ENCODE results near the gene AP1G2. TPM values are rescaled to one million over a fixed set of nuclear protein-coding genes. Genes with fewer than 3 reads are reported as not detected.
"Not testable (repeated sequence)": the region's sequence is repeated elsewhere in the genome, so short reads cannot be mapped to it uniquely, and the experiment has no call there.

Gene AP1G2
- total RNA-seq, 1 experiment from 2014 or later: not detected

GRCh38 chr14:23536906-23537305 is 30.7 kb downstream of the AP1G2 start:
- H3K27me3 ChIP-seq; H3K4me3 ChIP-seq; H3K36me3 ChIP-seq; DNase-seq; H3K27ac ChIP-seq; H3K4me1 ChIP-seq; H3K9me3 ChIP-seq (replicated peaks): not testable (repeated sequence)

- Histone ChIP-seq H3K4me3 (no peak overlapping the region), H3K36me3 (no peaks in the 10 kb centered on the region), H3K27me3 (peaks cover 3% of the 10 kb centered on the region; the same call in 1 of the 2 replicates), H3K27ac (no peak overlapping the region), H3K4me1 (peaks cover 5% of the 10 kb centered on the region; the same call in 1 of the 2 replicates), H3K9me3 (replicated peaks) (no peaks in the 10 kb centered on the region)
- no peak for DNase-seq
Measured at GRCh38 chr14:23536494-23536893, 31.1 kb downstream of the AP1G2 start.

GRCh38 chr14:23535943-23536342 is 31.6 kb downstream of the AP1G2 start:
- H3K27ac ChIP-seq: no peak overlapping the region
- no peaks in the 10 kb centered on the region for H3K9me3 ChIP-seq (replicated peaks)
- H3K4me1 ChIP-seq: peaks cover 6% of the 10 kb centered on the region
- H3K4me3 ChIP-seq: no peak overlapping the region
- H3K27me3 ChIP-seq: peaks cover 3% of the 10 kb centered on the region; the same call in 1 of the 2 replicates
- DNase-seq: no peak
- no peaks in the 10 kb centered on the region for H3K36me3 ChIP-seq

- H3K27ac ChIP-seq: no peak overlapping the region
- no peaks in the 10 kb centered on the region for H3K9me3 ChIP-seq (replicated peaks)
- no peaks in the 10 kb centered on the region for H3K36me3 ChIP-seq
- no peak overlapping the region for H3K4me3 ChIP-seq
- no peaks in the 10 kb centered on the region; the same call in 1 of the 2 replicates for H3K27me3 ChIP-seq
- DNase-seq: no peak
- peaks cover 18% of the 10 kb centered on the region for H3K4me1 ChIP-seq
Measured at GRCh38 chr14:23533652-23534435, 33.7 kb downstream of the AP1G2 start.

- Histone ChIP-seq H3K36me3 (no peaks in the 10 kb centered on the region), H3K27ac (no peak overlapping the region), H3K9me3 (replicated peaks) (no peaks in the 10 kb centered on the region), H3K4me1 (peaks cover 13% of the 10 kb centered on the region), H3K27me3 (no peaks in the 10 kb centered on the region; the same call in 1 of the 2 replicates), H3K4me3 (no peak overlapping the region)
- DNase-seq: no peak
Measured at GRCh38 chr14:23532658-23533057, 34.9 kb downstream of the AP1G2 start.

GRCh38 chr14:23531391-23531790 is 36.2 kb downstream of the AP1G2 start:
- Histone ChIP-seq H3K4me3 (no peak overlapping the region), H3K9me3 (replicated peaks) (no peaks in the 10 kb centered on the region), H3K36me3 (no peaks in the 10 kb centered on the region), H3K27me3 (no peaks in the 10 kb centered on the region; the same call in 1 of the 2 replicates), H3K27ac (no peak overlapping the region), H3K4me1 (peaks cover 13% of the 10 kb centered on the region)
- no peak for DNase-seq

- Histone ChIP-seq H3K9me3 (replicated peaks) (no peaks in the 10 kb centered on the region), H3K36me3 (no peaks in the 10 kb centered on the region), H3K27me3 (no peaks in the 10 kb centered on the region; the same call in 1 of the 2 replicates), H3K4me1 (peaks cover 19% of the 10 kb centered on the region), H3K27ac (no peak overlapping the region), H3K4me3 (no peak overlapping the region)
- DNase-seq: peak; percentile 43 to 71
Measured at GRCh38 chr14:23530375-23531055, 37.1 kb downstream of the AP1G2 start.

GRCh38 chr14:23529016-23529415 is 38.6 kb downstream of the AP1G2 start:
- DNase-seq: no peak
- Histone ChIP-seq H3K36me3 (no peaks in the 10 kb centered on the region), H3K9me3 (replicated peaks) (no peaks in the 10 kb centered on the region), H3K27ac (no peak overlapping the region), H3K4me3 (no peak overlapping the region), H3K4me1 (peaks cover 20% of the 10 kb centered on the region), H3K27me3 (no peaks in the 10 kb centered on the region)

- Histone ChIP-seq H3K27me3 (no peaks in the 10 kb centered on the region), H3K27ac (no peak overlapping the region), H3K4me1 (peaks cover 20% of the 10 kb centered on the region), H3K4me3 (no peak overlapping the region), H3K9me3 (replicated peaks) (no peaks in the 10 kb centered on the region), H3K36me3 (no peaks in the 10 kb centered on the region)
- DNase-seq: no peak
Measured at GRCh38 chr14:23528555-23528954, 39.0 kb downstream of the AP1G2 start.

GRCh38 chr14:23525611-23526010 is 42.0 kb downstream of the AP1G2 start:
- Histone ChIP-seq H3K27me3 (no peaks in the 10 kb centered on the region), H3K4me1 (peaks cover 14% of the 10 kb centered on the region), H3K27ac (no peak overlapping the region), H3K9me3 (replicated peaks) (no peaks in the 10 kb centered on the region), H3K4me3 (no peak overlapping the region), H3K36me3 (no peaks in the 10 kb centered on the region)
- peak; percentile 57 to 71 for DNase-seq

- H3K9me3 ChIP-seq (replicated peaks): no peaks in the 10 kb centered on the region
- no peak overlapping the region for H3K4me3 ChIP-seq
- no peak for DNase-seq
- H3K27ac ChIP-seq: no peak overlapping the region
- H3K27me3 ChIP-seq: peaks cover 2% of the 10 kb centered on the region; the same call in 1 of the 2 replicates
- no peaks in the 10 kb centered on the region for H3K36me3 ChIP-seq
- H3K4me1 ChIP-seq: peaks cover 8% of the 10 kb centered on the region
Measured at GRCh38 chr14:23524954-23525353, 42.6 kb downstream of the AP1G2 start.

GRCh38 chr14:23523229-23524016 is 44.2 kb downstream of the AP1G2 start:
- Histone ChIP-seq H3K27ac (no peak overlapping the region), H3K9me3 (replicated peaks) (no peaks in the 10 kb centered on the region), H3K36me3 (no peaks in the 10 kb centered on the region), H3K27me3 (peaks cover 3% of the 10 kb centered on the region; the same call in 1 of the 2 replicates), H3K4me3 (no peak overlapping the region), H3K4me1 (peaks cover 6% of the 10 kb centered on the region; the same call in 1 of the 2 replicates)
- no peak for DNase-seq

GRCh38 chr14:23522643-23523198 is 44.9 kb downstream of the AP1G2 start:
- Histone ChIP-seq H3K4me3 (no peak overlapping the region), H3K27ac (no peak overlapping the region), H3K4me1 (peaks cover 6% of the 10 kb centered on the region; the same call in 1 of the 2 replicates), H3K9me3 (replicated peaks) (no peaks in the 10 kb centered on the region), H3K27me3 (peaks cover 3% of the 10 kb centered on the region; the same call in 1 of the 2 replicates), H3K36me3 (no peaks in the 10 kb centered on the region)
- no peak for DNase-seq
